ENCODE results near the gene TNP2. TPM values are rescaled to one million over a fixed set of nuclear protein-coding genes. Genes with fewer than 3 reads are reported as not detected.

TNP2 gene
- total RNA-seq, 1 donor from 2014 or later, result not detected

DNA sequence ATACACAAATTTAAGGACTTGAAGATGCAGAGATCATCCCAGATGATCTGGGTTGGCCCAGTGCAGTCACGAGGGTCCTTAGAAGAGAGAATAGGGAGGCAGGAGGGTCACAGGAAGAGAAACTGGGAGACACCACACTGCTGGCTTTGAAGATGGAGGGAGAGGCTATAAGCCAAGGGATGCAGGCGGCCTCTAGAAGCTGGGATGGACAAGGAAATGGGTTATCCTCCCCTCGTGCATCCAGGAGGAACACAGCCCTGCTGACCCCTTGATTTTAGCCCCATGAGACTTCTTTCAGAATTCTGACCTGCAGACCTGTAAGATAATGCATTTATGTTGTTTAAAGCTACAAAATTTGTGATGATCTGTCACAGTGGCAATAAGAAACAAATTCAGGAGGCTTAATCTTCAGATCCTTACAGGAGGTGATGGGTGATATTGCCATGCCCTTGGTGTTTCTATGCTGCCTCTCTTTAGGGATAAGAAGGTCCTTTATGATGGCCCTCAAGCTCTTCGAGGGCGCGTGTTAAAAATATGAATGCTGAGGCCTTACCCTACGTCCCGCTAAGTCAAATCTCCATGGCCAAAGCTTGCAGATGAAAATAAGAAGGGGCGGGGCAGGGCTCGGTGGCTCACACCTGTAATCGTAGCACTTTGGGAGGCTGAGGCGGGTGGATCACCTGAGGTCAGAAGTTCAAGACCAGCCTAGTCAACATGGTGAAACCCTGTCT, 8.6 kb upstream of the TNP2 start:
- Mint-ChIP-seq H3K9me3 (ENCODE audit: low read depth) (peaks cover 5% of the 10 kb centered on the region), H3K4me1 (ENCODE audit: low read depth) (no peaks in the 10 kb centered on the region), H3K36me3 (ENCODE audit: low read depth) (no peaks in the 10 kb centered on the region), H3K4me3 (ENCODE audit: unreplicated experiment) (no peak overlapping the region), H3K27me3 (ENCODE audit: low read depth) (peaks cover 14% of the 10 kb centered on the region), H3K27ac (ENCODE audit: unreplicated experiment) (no peak overlapping the region)
- TF ChIP-seq, protein P1, sequence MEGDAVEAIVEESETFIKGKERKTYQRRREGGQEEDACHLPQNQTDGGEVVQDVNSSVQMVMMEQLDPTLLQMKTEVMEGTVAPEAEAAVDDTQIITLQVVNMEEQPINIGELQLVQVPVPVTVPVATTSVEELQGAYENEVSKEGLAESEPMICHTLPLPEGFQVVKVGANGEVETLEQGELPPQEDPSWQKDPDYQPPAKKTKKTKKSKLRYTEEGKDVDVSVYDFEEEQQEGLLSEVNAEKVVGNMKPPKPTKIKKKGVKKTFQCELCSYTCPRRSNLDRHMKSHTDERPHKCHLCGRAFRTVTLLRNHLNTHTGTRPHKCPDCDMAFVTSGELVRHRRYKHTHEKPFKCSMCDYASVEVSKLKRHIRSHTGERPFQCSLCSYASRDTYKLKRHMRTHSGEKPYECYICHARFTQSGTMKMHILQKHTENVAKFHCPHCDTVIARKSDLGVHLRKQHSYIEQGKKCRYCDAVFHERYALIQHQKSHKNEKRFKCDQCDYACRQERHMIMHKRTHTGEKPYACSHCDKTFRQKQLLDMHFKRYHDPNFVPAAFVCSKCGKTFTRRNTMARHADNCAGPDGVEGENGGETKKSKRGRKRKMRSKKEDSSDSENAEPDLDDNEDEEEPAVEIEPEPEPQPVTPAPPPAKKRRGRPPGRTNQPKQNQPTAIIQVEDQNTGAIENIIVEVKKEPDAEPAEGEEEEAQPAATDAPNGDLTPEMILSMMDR (IDR thresholded peaks at IDR 0.05), result no peak
- no peak for DNase-seq (ENCODE audit: low spot score)

DNA sequence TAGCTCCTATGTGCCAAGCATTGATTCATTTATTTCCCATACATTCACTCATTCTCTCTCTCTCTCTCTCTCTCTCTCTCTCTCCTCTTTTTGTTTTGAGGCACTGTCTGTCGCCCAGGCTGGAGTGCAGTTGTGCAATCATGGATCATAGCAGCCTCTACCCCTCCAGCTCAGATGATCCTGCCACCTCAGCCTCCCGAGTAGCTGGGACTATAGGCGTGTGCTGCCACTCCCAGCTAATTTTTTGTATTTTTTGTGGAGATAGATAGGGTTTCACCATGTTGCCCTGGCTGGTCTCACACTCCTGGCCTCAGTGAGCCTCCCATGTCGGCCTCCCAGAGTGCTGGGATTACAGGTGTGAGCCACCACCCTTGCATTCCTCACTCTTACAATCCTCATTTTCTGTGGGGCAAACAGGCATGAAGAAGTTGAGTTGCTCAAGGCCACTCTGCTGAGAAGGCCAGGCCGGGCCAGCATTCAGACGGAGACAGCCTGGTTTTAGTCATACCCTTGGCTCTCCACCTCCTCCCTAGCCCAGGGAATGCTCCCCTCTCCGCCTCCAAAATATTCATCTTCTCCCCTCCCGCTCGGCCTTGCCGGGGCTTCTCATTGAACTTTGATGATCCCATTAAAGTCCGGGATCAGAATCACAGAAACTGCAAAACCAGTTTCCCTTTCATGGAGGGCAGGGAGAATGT, 7.9 kb upstream of the TNP2 start:
- Mint-ChIP-seq H3K4me1 (ENCODE audit: low read depth) (no peaks in the 10 kb centered on the region), H3K27me3 (ENCODE audit: low read depth) (peaks cover 12% of the 10 kb centered on the region), H3K4me3 (ENCODE audit: unreplicated experiment) (no peak overlapping the region), H3K36me3 (ENCODE audit: low read depth) (no peaks in the 10 kb centered on the region), H3K9me3 (ENCODE audit: low read depth) (peaks cover 5% of the 10 kb centered on the region), H3K27ac (ENCODE audit: unreplicated experiment) (no peak overlapping the region)
- no peak for DNase-seq (ENCODE audit: low spot score)
- TF ChIP-seq, protein P1 (IDR thresholded peaks at IDR 0.05), result no peak

DNA sequence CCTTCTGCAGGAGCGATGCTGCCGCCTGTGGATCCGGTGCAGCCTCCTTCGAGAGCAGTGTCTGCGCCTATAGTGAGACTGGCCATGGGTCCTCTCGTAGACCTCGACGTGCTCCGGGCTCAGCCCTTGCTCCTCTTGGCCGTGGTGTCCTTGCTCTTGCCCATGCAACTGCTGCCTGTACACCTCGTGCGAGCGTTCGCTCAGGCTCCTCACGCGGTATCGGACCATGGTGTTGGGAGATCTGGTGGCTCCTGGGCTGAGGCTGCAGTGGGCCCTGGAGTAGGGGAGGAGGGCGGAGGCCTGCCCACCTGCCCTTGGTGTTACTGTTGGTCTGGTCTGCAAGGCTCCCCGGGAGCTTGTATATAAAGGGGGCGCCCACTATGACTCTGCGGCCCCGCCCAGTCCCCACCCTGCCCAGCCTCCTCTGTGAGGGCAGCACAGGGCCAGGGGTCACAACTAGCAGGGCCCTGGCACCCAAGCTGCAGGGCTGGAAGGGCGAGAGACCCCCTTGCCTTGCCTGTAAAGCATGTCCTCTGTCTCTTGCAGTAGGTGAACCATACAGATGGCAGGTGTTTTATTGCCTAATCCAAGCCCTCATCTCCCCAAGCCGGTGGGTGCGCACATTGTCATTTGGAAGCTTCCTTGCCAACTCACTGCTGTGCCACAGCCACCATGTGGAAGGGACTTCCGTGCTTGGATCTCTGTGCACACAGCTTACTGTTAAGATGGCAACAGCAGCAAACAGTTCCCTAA, 7.2 kb upstream of the TNP2 start, which contains the start of gene PRM2:
Gene PRM2 (minus strand): TSS at position 338 of the 753 bp plus-strand sequence. CDS start 110 bp downstream, at position 228.
- Mint-ChIP-seq H3K9me3 (ENCODE audit: low read depth) (peaks cover 5% of the 10 kb centered on the region), H3K27ac (ENCODE audit: unreplicated experiment) (no peak within 1 kb of the TSS)
- DNase-seq (ENCODE audit: low spot score), result no peak

DNA sequence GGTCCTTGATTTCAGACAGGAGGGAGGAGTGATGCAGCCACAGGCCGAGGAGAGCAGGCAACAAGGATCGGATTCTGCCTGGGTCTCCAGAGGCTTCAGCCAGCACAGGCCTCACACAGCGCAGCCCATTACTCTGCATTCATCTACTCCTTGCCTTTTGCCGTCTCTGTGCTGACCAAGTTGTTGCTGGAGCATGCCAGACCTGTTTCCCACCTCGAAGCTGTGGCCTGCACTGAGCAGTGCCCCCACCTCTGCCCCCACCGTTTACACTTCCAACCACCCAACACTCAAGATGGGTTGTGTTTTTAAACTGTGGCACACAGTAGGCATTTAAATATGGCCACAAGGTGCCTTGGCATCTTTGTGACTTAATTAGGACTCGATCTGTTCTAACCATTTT, 5.8 kb upstream of the TNP2 start:
- Mint-ChIP-seq H3K36me3 (ENCODE audit: low read depth) (no peaks in the 10 kb centered on the region), H3K4me3 (ENCODE audit: unreplicated experiment) (no peak overlapping the region), H3K4me1 (ENCODE audit: low read depth) (no peaks in the 10 kb centered on the region), H3K27ac (ENCODE audit: unreplicated experiment) (no peak overlapping the region), H3K9me3 (ENCODE audit: low read depth) (peaks cover 5% of the 10 kb centered on the region), H3K27me3 (ENCODE audit: low read depth) (peaks cover 7% of the 10 kb centered on the region)
- TF ChIP-seq, protein P1 (IDR thresholded peaks at IDR 0.05), result no peak
- no peak for DNase-seq (ENCODE audit: low spot score)

More for the DNA sequence above, 7.2 kb upstream of the TNP2 start, which contains the start of gene PRM2:
- TF ChIP-seq, protein P1 (IDR thresholded peaks at IDR 0.05), result no peak
- Mint-ChIP-seq H3K36me3 (ENCODE audit: low read depth) (no peaks in the 10 kb centered on the region), H3K4me3 (ENCODE audit: unreplicated experiment) (no peak within 1 kb of the TSS), H3K4me1 (ENCODE audit: low read depth) (no peaks in the 10 kb centered on the region), H3K27me3 (ENCODE audit: low read depth) (peaks cover 10% of the 10 kb centered on the region)

DNA sequence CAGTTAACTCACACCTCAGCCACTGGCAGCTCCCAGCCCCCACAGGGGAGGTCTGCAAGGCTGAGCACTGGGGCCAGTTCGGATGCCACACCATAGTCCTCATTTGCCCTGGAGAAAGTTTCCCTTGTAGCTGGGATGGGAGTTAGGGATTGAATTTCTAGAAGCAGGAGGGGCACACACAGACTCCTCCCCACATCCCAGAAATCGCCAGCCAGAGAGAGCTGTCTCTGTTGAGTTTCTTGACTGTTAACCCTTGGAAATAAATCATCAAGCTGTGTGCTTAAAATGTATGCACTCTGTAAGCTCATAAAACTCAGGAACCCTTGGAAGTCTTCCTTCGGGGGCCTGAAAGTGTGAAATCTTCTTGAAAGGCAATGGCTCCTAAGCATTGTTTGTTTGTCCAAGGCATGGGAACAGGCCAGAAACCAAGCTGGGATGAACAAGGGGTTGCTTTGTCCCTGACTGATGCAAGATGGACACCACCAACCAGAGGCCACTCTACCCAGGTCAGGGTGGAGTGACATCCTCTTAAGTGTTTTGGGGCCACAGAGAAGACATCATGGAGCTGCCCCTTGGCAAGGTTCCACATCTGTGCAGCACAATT, 4.7 kb upstream of the TNP2 start:
- no peak for DNase-seq (ENCODE audit: low spot score)
- H3K27me3 Mint-ChIP-seq (ENCODE audit: low read depth), result no peaks in the 10 kb centered on the region
- H3K36me3 Mint-ChIP-seq (ENCODE audit: low read depth), result no peaks in the 10 kb centered on the region
- no peak overlapping the region for H3K27ac Mint-ChIP-seq (ENCODE audit: unreplicated experiment)
- H3K4me1 Mint-ChIP-seq (ENCODE audit: low read depth), result no peaks in the 10 kb centered on the region
- H3K4me3 Mint-ChIP-seq (ENCODE audit: unreplicated experiment), result no peak overlapping the region
- TF ChIP-seq, protein P1 (IDR thresholded peaks at IDR 0.05), result no peak
- H3K9me3 Mint-ChIP-seq (ENCODE audit: low read depth), result peaks cover 5% of the 10 kb centered on the region
